ENCODE measurements around the gene PARP4. TPM values are rescaled to one million over a fixed set of nuclear protein-coding genes. Genes with fewer than 3 reads are reported as not detected.

The PARP4 gene
- total and polyA plus RNA-seq, 2 of the 4 experiments (the other 2 are of a cell fraction), result 31.7 to 50.2 TPM

- no peak overlapping the region for H4K5ac ChIP-seq (ENCODE audit: low read depth, low read length)
- no peak overlapping the region for H2AFZ ChIP-seq (replicated peaks; ENCODE audit: low read length, poor library complexity)
- no peak overlapping the region for H4K8ac ChIP-seq (ENCODE audit: low read depth in 2 of 2, low read length in 2 of 2)
- no peaks in the 10 kb centered on the region for H3K36me3 ChIP-seq (ENCODE audit: control insufficient read depth, insufficient read depth, low read length)
- H3K9ac ChIP-seq (ENCODE audit: low read depth, low read length), result no peak overlapping the region
- no peak overlapping the region for H3K56ac ChIP-seq (ENCODE audit: extremely low read depth, insufficient read depth, low read length)
- BruUV-seq (replicated peaks), result no TSS peak
- H3K14ac ChIP-seq (replicated peaks; ENCODE audit: low read depth, low read length), result no peak overlapping the region
- DNase-seq (no peak), ATAC-seq (ENCODE audit: low read depth) (no peak)
- no peaks in the 10 kb centered on the region for H3K9me1 ChIP-seq (ENCODE audit: insufficient read depth, low read length)
- no peaks in the 10 kb centered on the region for H4K20me1 ChIP-seq (ENCODE audit: insufficient read depth, low read length)
- no peak overlapping the region for H2BK15ac ChIP-seq (ENCODE audit: low read depth, low read length)
- no peak overlapping the region for H2BK20ac ChIP-seq (ENCODE audit: low read depth, low read length)
- H4K91ac ChIP-seq (ENCODE audit: insufficient read depth, low read depth, low read length), result no peak overlapping the region
- no peak overlapping the region for H3K18ac ChIP-seq (ENCODE audit: low read depth, low read length)
- H2BK5ac ChIP-seq (ENCODE audit: low read depth, low read length, poor library complexity, severe bottlenecking), result no peak overlapping the region
- dilution Hi-C loops (cut with HindIII; ENCODE audit: low sequenced_read_pairs, unreplicated experiment) (no loop called here), intact Hi-C loops (cut with micrococcal nuclease) (no loop called here), in situ Hi-C loops (cut with MboI; ENCODE audit: low sequenced_read_pairs) (no loop called here)
- H3K79me1 ChIP-seq (ENCODE audit: low read depth in 1 of 2, low read length in 2 of 2), result no peaks in the 10 kb centered on the region
- H3K4me3 ChIP-seq (ENCODE audit: insufficient read depth, low read depth, low read length), result no peak overlapping the region
- no peak overlapping the region for H3K27ac ChIP-seq (ENCODE audit: insufficient read depth, low read length)
- POLR2A ChIA-PET (ENCODE audit: unreplicated experiment), result no interaction called here
- no peak overlapping the region for H3K4me2 ChIP-seq (ENCODE audit: low read depth, low read length)
- no peak overlapping the region for H2BK120ac ChIP-seq (ENCODE audit: low read depth, low read length)
- no peak overlapping the region for H3K23ac ChIP-seq (ENCODE audit: low read depth, low read length)
- TF ChIP-seq, protein P1, sequence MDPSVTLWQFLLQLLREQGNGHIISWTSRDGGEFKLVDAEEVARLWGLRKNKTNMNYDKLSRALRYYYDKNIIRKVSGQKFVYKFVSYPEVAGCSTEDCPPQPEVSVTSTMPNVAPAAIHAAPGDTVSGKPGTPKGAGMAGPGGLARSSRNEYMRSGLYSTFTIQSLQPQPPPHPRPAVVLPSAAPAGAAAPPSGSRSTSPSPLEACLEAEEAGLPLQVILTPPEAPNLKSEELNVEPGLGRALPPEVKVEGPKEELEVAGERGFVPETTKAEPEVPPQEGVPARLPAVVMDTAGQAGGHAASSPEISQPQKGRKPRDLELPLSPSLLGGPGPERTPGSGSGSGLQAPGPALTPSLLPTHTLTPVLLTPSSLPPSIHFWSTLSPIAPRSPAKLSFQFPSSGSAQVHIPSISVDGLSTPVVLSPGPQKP (IDR thresholded peaks at IDR 0.05; ENCODE audit: borderline replicate concordance, low read depth, low read length), result no peak
- TF ChIP-seq SMC3 (IDR thresholded peaks at IDR 0.05; ENCODE audit: low read depth, low read length) (no peak), POLR2A (IDR thresholded peaks at IDR 0.05; ENCODE audit: low read depth, low read length) (no peak), BHLHE40 (IDR thresholded peaks at IDR 0.05; ENCODE audit: low read depth, low read length) (no peak), MAFK (IDR thresholded peaks at IDR 0.05; ENCODE audit: low read depth, low read length) (no peak), NFE2L2 (IDR thresholded peaks at IDR 0.05; ENCODE audit: low read depth, low read length) (no peak), RCOR1 (IDR thresholded peaks at IDR 0.05; ENCODE audit: insufficient replicate concordance, low read length) (no peak), MAZ (IDR thresholded peaks at IDR 0.05; ENCODE audit: borderline replicate concordance, low read depth, low read length) (no peak), CHD1 (IDR thresholded peaks at IDR 0.05; ENCODE audit: low read depth, low read length) (no peak), RFX5 (IDR thresholded peaks at IDR 0.05; ENCODE audit: low read depth, low read length) (no peak), MXI1 (IDR thresholded peaks at IDR 0.05; ENCODE audit: borderline replicate concordance, low read depth, low read length) (no peak), CEBPB (IDR thresholded peaks at IDR 0.05; ENCODE audit: low read depth, low read length) (no peak)
- TF ChIP-seq, protein P2, sequence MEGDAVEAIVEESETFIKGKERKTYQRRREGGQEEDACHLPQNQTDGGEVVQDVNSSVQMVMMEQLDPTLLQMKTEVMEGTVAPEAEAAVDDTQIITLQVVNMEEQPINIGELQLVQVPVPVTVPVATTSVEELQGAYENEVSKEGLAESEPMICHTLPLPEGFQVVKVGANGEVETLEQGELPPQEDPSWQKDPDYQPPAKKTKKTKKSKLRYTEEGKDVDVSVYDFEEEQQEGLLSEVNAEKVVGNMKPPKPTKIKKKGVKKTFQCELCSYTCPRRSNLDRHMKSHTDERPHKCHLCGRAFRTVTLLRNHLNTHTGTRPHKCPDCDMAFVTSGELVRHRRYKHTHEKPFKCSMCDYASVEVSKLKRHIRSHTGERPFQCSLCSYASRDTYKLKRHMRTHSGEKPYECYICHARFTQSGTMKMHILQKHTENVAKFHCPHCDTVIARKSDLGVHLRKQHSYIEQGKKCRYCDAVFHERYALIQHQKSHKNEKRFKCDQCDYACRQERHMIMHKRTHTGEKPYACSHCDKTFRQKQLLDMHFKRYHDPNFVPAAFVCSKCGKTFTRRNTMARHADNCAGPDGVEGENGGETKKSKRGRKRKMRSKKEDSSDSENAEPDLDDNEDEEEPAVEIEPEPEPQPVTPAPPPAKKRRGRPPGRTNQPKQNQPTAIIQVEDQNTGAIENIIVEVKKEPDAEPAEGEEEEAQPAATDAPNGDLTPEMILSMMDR (conservative IDR thresholded peaks at IDR 0.05; ENCODE audit: low read depth, low read length), result no peak
- TF ChIP-seq, protein P3, sequence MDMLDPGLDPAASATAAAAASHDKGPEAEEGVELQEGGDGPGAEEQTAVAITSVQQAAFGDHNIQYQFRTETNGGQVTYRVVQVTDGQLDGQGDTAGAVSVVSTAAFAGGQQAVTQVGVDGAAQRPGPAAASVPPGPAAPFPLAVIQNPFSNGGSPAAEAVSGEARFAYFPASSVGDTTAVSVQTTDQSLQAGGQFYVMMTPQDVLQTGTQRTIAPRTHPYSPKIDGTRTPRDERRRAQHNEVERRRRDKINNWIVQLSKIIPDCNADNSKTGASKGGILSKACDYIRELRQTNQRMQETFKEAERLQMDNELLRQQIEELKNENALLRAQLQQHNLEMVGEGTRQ (IDR thresholded peaks at IDR 0.05; ENCODE audit: low read depth, low read length), result no peak
- H2AK9ac ChIP-seq (replicated peaks; ENCODE audit: low read depth, low read length, poor library complexity), result no peak overlapping the region
- no peaks in the 10 kb centered on the region for H3K4me1 ChIP-seq (ENCODE audit: control insufficient read depth, insufficient read depth, low read length)
- CTCF ChIA-PET, result no interaction called here
- no CpG with 5 or more reads among the region's 3 CpGs for WGBS, 2 experiments (ENCODE audit: extremely low coverage in 2 of 2, insufficient read length in 1 of 2)
- peaks cover 3% of the 10 kb centered on the region; the same call in 1 of the 2 replicates for H3K27me3 ChIP-seq (ENCODE audit: control insufficient read depth, insufficient read depth, low read length)
- no peak overlapping the region for H2AK5ac ChIP-seq (ENCODE audit: low read depth, low read length)
- H3K9me3 ChIP-seq (ENCODE audit: control insufficient read depth, insufficient read depth, low read length), result no peaks in the 10 kb centered on the region
- H3K4ac ChIP-seq (ENCODE audit: low read depth, low read length), result no peak overlapping the region
Measured at GRCh38 chr13:24407844-24408243, 104.7 kb downstream of the PARP4 start.

Data from IMR-90 (cell line).